AG09309 (cell line): Measurements from ENCODE around the gene SF3A2.
"Not testable (repeated sequence)": the region's sequence is repeated elsewhere in the genome, so short reads cannot be mapped to it uniquely, and the experiment has no call there.

ENCODE experiments used
- DNase-seq: peaks from one replicate; pipeline ENCODE4 v3.0.0-alpha.2; 2010; ENCODE audit warnings: low read depth
- H3K4me3 ChIP-seq: 2 replicates; pipeline ENCODE4 v1.5.1; 2011; ENCODE audit warnings: mild to moderate bottlenecking, low read depth, low read length, moderate library complexity; ENCODE audit not compliant: control insufficient read depth
- TF ChIP-seq, protein P1 (sequence below): IDR thresholded peaks from 2 replicates; pipeline ENCODE4 v1.5.1; 2011; ENCODE audit warnings: mild to moderate bottlenecking, low read depth, low read length, inconsistent platforms; ENCODE audit not compliant: insufficient read depth, control insufficient read depth; ENCODE audit errors: missing control alignments

SF3A2 gene

DNA sequence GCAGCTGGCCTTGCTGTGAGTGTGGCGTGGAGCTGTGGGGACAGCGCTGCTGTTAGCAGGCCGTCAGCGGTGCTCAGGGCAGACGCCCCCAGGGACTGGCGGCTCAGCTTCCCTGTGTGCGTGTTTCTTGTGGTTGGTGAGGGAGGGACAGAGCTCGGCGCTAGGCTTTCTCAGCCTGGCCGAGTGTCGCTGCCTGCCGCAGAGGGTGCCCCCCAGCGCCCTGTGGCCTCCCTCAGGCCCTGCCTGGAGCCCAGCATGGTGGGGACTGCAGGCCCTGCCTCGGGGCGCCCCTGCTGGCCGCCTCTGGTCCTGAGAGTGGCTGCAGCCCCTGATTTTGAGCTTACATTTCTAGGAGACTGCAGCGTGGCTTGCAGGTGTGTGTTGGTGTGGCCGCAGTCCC, 37.4 kb upstream of the SF3A2 start:
- no peak for DNase-seq
- no peak overlapping the region for H3K4me3 ChIP-seq
- TF ChIP-seq, protein P1, sequence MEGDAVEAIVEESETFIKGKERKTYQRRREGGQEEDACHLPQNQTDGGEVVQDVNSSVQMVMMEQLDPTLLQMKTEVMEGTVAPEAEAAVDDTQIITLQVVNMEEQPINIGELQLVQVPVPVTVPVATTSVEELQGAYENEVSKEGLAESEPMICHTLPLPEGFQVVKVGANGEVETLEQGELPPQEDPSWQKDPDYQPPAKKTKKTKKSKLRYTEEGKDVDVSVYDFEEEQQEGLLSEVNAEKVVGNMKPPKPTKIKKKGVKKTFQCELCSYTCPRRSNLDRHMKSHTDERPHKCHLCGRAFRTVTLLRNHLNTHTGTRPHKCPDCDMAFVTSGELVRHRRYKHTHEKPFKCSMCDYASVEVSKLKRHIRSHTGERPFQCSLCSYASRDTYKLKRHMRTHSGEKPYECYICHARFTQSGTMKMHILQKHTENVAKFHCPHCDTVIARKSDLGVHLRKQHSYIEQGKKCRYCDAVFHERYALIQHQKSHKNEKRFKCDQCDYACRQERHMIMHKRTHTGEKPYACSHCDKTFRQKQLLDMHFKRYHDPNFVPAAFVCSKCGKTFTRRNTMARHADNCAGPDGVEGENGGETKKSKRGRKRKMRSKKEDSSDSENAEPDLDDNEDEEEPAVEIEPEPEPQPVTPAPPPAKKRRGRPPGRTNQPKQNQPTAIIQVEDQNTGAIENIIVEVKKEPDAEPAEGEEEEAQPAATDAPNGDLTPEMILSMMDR, result peak; percentile 21

DNA sequence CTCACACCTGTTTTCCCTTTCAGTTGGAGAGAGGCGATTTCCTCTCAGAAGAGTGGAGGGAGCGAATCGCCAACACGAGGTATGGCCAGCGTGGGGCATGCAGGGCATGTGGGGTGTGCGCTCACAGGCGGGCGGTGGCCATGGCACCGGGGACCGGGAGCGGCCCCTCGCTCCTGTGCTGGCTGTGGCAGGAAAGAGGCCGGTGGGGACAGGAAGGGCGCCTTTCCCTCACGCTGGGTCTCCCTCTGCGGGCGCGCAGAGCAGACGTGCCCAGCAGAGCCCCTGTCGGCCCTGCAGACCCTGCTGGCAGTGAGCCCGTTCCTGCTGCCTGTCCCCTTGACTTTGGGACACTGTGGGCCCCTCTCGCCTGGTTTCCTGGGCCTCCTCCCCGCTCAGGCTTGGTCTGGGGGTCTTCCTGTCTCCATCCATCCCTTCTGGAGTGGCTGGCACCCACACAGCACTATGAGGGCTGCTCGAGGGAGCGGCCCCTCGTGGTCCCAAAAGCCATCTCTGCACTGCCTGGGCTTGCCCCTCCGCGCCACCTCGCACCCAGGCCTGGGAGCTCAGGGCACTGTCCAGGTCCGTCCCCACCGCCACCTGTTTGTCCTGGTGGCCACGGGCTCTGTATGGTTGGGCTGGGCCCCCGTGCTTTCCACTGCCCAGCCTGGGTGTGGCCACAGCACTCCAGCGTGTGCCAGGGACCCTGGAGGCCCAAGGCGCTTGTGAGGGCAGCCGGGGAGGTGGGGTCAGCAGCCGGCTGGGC, 36.6 kb upstream of the SF3A2 start:
- H3K4me3 ChIP-seq, result no peak overlapping the region
- no peak for DNase-seq
- TF ChIP-seq, protein P1, result no peak

DNA sequence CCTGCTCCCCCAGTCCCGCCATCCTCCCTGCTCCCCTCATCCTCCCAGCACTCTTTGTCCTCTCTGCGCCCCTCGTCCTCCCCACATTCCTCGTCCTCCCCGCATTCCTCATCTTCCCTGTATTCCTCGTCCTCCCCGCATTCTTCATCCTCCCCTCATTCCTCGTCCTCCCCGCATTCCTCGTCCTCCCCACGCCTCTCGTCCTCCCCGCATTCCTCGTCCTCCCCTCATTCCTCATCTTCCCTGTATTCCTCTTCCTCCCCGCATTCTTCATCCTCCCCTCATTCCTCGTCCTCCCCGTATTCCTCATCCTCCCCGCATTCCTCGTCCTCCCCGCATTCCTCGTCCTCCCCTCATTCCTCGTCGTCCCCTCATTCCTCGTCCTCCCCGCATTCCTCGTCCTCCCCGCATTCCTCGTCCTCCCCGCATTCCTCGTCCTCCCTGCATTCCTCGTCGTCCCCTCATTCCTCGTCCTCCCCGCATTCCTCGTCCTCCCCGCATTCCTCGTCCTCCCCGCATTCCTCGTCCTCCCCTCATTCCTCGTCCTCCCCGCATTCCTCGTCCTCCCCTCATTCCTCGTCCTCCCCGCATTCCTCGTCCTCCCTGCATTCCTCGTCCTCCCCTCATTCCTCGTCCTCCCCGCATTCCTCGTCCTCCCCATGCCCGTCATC, 35.9 kb upstream of the SF3A2 start:
- not testable (repeated sequence) for DNase-seq, H3K4me3 ChIP-seq

DNA sequence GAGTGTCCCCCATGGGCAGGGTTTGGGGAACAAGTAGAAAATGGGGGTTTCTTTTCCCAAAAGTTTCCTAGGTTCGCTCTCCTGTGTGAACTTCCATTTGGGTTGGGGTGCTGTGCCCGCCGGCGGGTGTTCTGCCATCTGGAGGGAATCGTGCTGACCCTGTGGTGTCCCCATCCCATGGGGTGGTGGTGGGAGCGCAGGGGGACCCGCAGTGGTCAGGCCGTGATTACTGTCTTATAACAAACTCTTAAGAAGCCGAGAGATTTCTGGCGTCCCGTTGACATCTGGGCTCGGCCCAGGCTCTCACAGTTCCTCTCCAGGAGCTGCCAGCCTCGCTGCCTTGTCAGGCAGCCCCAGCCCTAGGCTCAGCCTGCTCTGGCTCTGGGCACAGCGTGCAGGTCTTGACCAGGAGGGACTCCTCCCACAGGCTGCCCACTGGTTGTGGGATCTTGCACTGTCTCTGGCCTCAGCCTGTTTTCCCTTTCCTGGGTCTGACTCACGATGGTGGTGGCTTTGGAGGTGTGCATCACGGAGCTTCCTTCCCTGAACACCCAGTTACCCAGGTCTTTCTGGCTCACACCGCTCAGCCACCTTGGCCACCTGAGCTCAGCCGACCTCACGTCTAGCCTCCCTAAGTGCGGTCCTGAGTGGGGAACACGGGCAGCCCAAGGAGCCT, 35.0 kb upstream of the SF3A2 start:
- TF ChIP-seq, protein P1, result no peak
- H3K4me3 ChIP-seq, result no peak overlapping the region
- no peak for DNase-seq

DNA sequence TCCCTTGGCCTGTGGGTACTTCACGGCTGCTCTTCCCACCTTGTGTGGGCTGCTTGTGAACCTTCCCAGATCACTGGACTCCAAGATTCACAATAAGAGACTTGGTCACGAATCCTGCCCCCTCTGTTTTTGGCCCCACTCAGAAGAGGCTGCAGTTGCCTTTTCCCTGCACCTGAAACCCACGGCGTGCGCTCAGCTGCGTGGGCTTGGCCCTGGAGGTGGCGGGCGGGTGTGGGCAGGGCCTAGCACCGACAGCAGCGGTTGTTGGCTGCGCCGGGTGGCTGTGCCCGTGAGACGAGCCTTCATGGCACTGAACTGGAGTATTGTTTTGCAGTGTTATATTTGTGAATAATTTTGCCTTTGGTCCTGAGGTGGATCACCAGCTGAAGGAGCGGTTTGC, 34.3 kb upstream of the SF3A2 start:
- TF ChIP-seq, protein P1, result no peak
- no peak overlapping the region for H3K4me3 ChIP-seq

DNA sequence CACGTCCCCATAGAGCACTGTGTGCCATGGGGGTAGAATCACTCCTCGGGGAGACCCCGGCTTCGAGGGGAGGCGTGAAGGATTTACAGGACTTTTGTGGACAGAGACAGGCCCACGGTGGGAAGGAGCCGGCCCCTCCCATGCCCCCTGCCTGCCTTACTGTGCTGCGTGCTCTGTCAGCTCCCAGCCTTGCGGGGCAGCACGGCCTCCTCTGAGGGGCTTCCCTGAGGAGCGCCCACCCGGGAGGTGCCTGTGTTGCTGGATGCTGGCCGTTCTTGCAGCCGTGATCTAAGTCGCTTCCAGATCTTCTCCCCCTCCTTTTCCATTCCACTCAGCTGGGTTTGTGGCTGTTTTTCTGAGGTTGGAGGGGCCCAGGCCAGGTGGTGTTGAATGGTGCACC, 29.6 kb upstream of the SF3A2 start:
- TF ChIP-seq, protein P1, result no peak
- no peak overlapping the region for H3K4me3 ChIP-seq
- DNase-seq, result no peak

More for the DNA sequence above, 34.3 kb upstream of the SF3A2 start:
- no peak for DNase-seq

DNA sequence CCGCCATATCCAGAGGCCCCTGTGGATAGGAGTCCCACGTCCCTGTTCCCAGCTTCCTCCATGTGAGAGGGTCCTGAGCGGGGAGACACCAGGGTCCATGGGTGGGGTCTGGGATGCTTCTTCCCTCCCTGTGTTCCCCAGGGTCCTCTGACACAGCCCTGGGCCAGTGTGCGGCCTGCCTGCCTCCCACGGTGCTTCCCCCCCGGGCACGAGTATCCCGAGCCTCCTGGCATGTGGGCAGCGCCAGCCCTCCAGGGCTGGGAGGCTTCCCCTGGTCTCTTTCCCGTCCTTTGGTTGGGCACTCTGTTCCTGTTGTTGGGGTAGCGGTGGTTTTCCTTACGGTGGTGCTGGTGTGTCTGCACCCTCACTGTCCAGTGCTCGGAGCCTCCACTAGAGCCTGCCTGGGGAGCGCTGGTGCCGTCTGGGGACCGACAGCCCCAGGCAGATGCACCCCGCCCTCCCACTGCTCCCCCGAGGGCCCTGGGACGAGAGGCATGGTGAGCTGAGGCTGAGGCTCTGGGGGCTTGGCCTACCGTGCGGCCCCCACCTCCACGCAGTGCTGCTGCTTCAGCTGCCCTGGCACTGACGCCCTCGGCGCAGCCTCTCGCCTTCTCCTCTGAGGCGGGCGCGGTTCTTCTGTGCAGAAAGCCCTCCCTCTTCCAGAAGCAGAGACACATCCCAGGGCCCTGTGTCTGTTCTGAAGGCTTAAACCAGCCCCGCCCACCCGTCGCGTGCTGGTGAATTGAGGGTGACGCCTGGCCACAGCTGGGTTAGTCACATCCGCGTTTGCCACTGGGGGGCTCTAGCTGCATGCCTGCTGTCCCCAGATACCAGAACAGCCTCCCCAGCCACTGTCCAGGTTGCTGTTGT, 28.4 kb upstream of the SF3A2 start:
- TF ChIP-seq, protein P1, result no peak
- DNase-seq, result no peak
- H3K4me3 ChIP-seq, result no peak overlapping the region
